GM12873 (cell line): ENCODE results near the gene HPDL.

ENCODE experiments used
- CTCF ChIP-seq: IDR thresholded peaks from 2 replicates; pipeline ENCODE4 v1.5.1; 2012; ENCODE audit warnings: low read depth, mild to moderate bottlenecking, moderate library complexity, low read length, control low read depth; ENCODE audit not compliant: insufficient read depth; ENCODE audit errors: missing control alignments

HPDL gene

GRCh38 chr1:45302505-45303150 is 24.1 kb upstream of the HPDL start:
- TF ChIP-seq CTCF, result no peak

GRCh38 chr1:45303520-45304310 is 23.0 kb upstream of the HPDL start:
- peak; percentile 75 for TF ChIP-seq CTCF

GRCh38 chr1:45304311-45305081 is 22.2 kb upstream of the HPDL start:
- no peak for TF ChIP-seq CTCF

GRCh38 chr1:45305231-45305630 is 21.5 kb upstream of the HPDL start:
- no peak for TF ChIP-seq CTCF

- no peak for TF ChIP-seq CTCF
These were observed 20.4 kb upstream of the HPDL start for GRCh38 chr1:45306319-45306718.

- TF ChIP-seq CTCF, result no peak
These were observed 19.8 kb upstream of the HPDL start for GRCh38 chr1:45306905-45307304.

- TF ChIP-seq CTCF, result no peak
These were observed 12.4 kb upstream of the HPDL start for GRCh38 chr1:45314266-45314665.
